GM19193 (cell line): Measurements from ENCODE around the gene CGB2.
"Not testable (repeated sequence)": the region's sequence is repeated elsewhere in the genome, so short reads cannot be mapped to it uniquely, and the experiment has no call there.

ENCODE experiments used
- POLR2A ChIP-seq: IDR thresholded peaks from 4 replicates; pipeline ENCODE4 v1.6.1; 2011; ENCODE audit not compliant: insufficient read depth, insufficient read length; ENCODE audit errors: extremely low read depth

The CGB2 gene

DNA sequence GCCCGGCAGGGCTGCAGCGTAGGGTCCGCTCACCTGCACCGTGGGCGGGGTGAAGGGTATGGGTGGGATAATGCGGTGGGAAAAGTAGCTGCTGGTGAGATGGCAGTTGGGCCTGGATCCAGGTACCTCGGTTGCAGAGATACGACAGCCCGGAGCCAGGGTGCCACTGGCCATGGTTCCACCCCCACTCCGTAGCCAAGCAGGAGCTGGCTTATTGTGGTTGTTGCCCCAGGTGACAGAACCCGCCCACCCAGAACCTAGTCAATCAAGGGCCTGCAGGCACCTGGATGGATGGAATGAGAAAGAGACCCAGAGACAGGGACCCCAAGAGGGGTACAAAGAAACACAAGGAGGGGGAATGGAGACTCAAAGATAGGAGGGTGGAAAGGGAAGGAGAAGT is 11.3 kb upstream of the CGB2 start:
- no peak for TF ChIP-seq POLR2A

DNA sequence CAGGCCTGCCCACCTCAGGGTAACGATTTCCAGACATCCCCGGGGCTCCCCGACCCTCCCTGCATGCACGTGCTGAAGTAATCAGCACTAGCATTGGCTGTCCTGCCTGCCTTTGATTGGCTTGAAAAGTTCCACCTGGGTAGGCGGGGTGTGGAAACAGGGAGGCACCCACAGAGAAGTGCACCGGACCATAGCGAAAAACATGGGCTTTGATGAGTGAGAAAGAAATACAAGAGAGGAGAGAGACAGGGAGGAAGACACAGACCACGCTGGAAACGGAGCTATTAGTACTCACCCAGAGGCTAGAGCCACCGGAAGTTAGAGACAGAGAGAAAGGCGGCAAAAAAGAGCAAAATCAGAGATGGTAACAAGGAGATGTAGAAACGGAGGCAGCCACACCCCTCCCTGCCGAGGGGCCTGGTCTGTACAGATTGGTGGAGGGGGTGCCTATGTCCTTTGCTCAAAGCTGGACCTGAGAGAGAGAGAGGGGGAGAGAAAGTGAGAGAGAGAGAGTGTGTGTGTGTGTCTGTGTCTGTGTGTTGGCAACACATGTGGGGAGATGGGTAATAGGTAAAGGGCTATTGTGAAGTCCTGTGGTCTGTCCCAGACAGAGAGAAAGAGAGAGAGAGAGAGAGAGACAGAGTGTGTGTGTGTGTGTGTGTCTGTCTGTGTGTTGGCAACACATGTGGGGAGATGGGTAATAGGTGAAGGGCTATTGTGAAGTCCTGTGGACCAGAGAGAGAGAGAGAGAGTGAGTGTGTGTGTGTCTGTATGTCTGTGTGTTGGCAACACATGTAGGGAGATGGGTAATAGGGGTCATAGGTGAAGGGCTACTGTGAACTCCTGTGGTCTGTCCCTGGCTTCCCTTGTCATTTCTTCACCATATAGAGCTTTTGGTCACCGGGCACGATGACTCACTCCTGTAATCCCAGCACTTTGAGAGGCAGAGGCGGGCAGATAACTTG is 10.5 kb upstream of the CGB2 start:
- no peak for TF ChIP-seq POLR2A

DNA sequence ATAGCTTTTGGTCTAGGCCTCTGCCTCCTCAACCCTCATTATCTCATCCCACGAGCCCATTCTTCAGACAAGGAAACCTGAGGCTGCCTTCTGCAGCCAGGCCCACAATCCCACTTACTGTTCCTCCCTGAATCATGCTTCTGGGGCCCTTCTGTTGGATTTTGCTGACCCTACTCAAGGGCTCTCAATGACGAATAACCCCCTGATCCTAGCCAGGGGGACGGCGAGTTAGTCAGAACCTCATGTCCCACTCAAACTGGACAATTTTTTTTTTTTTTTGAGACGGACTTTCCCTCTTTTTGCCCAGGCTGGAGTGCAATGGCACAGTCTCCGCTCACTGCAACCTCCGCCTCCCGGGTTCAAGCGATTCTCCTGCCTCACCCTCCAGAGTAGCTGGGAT is 9.6 kb upstream of the CGB2 start:
- no peak for TF ChIP-seq POLR2A

DNA sequence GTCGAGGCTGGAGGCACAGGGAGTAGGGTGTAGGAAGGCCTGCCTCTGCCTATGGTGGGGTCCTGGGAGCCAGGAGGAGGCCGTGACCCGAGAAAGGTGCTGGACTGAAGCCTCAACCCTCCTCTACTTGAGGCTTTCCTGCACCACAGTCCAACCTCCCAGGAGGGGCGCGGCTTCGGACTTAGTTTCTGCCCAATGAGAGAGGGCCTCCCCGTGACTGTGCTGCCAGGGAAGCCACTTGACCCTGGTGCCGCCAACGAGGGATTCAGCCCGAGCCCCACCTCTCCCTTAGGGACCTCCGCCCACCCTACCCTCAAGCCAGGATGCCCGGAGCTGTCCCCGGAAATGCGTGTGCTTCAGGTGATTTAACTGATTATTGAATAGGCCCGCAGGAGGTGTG is 7.5 kb upstream of the CGB2 start, which contains the start of gene CGB3:
CGB3 (minus strand) TSS at position 101 of the 400 bp plus-strand sequence. CDS start 362 bp downstream, outside the sequence.
- not testable (repeated sequence) for TF ChIP-seq POLR2A

DNA sequence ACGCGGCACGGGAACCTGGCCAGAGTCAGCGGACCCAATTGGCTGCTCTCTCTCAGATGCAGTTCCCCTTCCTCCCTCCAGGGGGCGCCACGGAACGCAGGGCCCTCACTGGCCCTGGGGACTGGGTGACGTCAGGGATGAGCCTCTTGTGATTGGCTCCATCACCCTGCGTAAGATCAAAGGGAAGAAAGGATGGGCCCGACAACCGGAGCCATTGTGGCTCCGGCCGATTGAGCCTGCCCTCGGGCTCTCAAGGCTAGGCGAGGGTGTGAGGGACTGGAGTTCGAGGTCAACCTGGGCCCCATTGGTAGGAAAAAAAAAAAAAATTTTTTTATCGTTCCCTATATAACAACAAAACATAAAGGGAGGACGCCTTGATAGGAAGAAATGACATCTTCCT is 5.1 kb downstream of the CGB2 start, which contains the start of gene CGB1:
CGB1 (minus strand) TSS at position 81 of the 400 bp plus-strand sequence. CDS start 184 bp downstream, outside the sequence.
- TF ChIP-seq POLR2A = not testable (repeated sequence)

DNA sequence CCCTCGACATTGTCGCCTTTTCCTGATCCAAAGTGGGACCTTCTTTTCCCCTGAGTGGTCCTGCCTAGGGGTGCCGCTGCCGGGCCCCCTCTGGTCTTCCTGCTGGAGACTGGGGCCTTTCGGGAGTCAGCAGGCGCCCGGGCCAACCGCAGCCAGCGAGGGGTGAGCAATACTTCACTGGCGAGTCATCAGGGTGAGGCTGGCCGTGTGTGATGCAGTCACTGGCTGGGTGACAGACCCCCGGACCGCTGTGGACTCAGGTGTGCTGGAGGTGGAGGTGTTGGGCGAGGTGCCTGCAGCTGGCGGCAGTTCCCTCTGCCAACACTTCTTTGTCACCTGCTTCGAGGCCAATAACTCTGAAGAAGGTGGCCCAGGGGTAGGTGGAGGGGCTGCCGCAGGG is 10.5 kb downstream of the CGB2 start:
- TF ChIP-seq POLR2A = no peak

DNA sequence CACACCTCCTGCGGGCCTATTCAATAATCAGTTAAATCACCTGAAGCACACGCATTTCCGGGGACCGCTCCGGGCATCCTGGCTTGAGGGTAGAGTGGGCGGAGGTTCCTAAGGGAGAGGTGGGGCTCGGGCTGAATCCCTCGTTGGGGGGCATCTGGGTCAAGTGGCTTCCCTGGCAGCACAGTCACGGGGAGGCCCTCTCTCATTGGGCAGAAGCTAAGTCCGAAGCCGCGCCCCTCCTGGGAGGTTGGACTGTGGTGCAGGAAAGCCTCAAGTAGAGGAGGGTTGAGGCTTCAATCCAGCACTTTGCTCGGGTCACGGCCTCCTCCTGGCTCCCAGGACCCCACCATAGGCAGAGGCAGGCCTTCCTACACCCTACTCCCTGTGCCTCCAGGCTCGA is 11.9 kb downstream of the CGB2 start, which contains the start of gene CGB5:
CGB5 (plus strand) TSS at position 301 of the 400 bp plus-strand sequence. CDS start 362 bp downstream, outside the sequence.
- TF ChIP-seq POLR2A = not testable (repeated sequence)

DNA sequence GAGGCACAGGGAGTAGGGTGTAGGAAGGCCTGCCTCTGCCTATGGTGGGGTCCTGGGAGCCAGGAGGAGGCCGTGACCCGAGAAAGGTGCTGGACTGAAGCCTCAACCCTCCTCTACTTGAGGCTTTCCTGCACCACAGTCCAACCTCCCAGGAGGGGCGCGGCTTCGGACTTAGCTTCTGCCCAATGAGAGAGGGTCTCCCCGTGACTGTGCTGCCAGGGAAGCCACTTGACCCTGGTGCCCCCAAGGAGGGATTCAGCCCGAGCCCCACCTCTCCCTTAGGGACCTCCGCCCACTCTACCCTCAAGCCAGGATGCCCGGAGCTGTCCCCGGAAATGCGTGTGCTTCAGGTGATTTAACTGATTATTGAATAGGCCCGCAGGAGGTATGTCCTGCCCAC is 17.3 kb downstream of the CGB2 start, which contains the start of gene CGB8:
CGB8 (minus strand) TSS at position 101 of the 400 bp plus-strand sequence. CDS start 372 bp downstream, outside the sequence.
- TF ChIP-seq POLR2A = not testable (repeated sequence)

DNA sequence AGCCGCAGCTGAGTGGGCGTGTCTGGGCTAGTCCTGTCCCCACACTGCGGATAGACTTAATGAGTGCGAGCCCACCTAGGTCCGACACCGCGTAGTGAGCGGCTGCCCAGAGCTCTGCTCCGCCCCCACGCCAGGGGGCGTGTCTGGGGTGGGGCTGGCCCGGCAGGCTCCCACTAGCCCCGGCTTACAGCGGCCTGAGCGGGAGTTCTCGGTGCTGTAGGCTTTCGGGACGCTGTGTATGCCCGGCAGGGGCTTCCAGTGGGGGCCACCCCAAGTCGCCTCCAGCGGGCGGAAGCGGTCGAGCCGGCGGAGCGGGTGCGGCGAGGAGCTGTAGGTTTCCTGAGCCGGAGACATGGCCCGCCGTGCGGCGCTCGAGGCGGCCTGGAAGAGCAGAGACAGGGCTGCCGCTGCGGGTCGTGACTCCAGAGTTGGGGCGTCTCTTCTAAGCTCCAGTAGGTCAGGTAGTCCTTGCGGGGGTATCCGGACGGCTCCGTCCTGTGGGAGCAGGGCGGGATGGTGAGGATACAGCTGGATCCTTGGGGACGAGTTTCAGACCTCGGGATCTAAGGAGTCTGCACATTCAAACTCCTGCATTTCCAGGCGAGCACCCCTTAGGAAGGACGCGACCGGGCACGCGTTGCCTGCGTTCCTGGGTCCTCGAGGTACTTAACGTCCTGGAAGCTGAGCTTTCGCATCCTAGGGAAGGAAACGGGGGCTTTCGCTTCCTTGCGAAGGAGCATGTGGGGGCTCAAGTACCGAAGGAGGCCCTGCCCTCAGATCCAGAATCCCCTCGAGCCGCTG is 24.6 kb downstream of the CGB2 start:
- TF ChIP-seq POLR2A = no peak

DNA sequence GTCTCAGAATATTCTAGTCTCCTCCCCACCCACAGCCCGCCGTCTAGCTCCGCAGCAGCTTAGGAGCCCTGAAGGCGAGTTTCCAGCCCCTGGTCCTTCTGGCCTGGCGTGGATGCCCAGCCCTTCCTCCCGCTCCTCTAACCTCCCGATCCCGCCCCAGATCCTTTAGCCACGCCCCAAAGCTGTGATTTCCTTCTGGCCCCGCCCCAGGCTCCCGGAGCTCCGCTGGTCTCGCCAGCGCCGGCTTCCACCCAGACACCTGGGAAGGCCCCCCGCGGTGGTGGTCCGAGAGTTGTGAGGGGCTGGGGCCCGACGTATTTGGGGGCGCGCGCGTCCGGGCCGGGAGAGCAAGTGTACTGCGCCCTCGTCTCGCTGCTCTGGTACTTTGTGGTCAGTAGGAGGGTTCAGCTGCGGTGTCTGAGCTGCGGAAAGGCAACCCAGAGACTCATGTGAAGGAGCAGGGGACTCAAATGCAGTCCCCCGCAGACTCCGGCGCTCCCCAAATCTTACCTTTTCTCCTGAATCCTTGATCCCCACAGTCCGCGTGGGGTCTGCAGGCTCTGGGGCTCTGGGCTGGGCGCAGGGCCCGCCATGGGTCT is 26.0 kb downstream of the CGB2 start, which contains the start of gene CGB7:
CGB7 (minus strand) TSS at position 114 of the 599 bp plus-strand sequence. CDS start 2,374 bp downstream, outside the sequence.
- no peak for TF ChIP-seq POLR2A

DNA sequence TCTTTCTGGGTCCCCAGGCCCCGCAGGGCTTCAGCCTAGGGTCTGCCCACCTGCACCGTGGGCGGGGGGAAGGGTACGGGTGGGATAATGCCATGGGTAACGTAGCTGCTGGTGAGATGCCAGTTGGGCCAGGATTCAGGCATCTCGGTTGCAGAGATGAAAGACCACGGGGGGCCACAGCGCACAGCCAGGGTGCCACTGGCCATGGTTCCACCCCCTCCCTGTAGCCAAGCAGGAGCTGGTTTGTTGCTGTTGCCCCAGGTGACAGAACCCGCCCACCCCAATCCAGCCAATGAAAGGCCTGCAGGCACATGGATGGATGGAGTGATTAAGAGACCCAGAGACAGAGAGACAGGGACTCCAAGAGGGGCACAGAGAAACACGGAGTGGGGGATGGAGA is 26.9 kb downstream of the CGB2 start:
- no peak for TF ChIP-seq POLR2A

DNA sequence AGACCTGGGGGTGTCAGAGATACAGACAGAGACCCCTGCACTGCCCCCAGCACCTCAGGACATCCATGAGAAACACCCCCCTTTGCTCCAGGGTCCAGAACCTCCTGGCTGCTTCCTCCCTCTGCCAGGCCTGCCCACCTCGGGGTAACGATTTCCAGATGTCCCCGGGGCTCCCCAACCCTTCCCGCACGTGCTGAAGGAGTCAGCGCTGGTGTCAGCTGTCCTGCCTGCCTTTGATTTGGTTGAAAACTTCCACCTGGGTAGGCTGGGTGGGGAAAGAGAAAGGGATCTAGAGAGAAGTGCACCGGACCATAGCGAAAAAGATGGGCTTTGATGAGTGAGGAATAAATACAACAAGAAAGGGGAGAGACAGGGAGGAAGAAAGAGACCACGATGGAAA is 27.4 kb downstream of the CGB2 start:
- TF ChIP-seq POLR2A = no peak

DNA sequence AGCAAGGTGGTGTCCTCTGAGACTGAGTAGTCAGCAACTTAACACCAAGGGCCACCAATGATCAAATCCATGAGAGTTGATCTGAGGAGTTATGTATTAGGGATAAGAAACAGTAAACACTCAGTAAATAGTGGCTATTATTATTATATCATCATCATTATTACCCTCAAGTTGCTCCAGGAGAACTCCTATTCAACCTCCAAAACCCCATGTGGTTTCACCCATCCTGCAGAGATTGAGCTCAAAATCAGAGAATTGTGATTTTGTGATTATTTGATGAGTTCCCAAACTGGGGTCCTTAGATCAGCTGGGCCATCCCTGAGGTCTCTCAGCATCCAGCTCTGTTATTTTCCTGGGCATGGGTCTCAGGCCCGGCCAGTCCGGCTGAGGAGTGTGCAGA is 29.3 kb downstream of the CGB2 start:
- TF ChIP-seq POLR2A = no peak

DNA sequence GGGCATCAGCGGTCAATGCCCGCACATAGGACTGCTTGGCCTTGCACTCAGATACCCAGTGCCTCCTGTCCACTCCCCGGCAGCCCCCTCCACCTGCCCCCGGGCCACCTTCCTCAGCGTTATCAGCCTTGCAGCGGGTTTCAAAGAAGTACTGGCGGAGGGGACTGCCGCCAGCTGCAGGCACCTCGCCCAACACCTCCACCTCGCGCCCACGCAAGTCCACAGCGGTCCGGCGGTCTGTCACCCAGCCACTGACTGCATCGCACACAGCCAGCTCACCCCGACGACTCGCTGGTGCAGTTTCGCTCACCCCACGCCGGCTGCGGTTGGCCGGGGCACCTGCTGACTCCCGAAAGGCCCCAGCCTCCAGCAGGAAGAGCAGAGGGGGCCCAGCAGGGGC is 29.8 kb downstream of the CGB2 start:
- TF ChIP-seq POLR2A = no peak

DNA sequence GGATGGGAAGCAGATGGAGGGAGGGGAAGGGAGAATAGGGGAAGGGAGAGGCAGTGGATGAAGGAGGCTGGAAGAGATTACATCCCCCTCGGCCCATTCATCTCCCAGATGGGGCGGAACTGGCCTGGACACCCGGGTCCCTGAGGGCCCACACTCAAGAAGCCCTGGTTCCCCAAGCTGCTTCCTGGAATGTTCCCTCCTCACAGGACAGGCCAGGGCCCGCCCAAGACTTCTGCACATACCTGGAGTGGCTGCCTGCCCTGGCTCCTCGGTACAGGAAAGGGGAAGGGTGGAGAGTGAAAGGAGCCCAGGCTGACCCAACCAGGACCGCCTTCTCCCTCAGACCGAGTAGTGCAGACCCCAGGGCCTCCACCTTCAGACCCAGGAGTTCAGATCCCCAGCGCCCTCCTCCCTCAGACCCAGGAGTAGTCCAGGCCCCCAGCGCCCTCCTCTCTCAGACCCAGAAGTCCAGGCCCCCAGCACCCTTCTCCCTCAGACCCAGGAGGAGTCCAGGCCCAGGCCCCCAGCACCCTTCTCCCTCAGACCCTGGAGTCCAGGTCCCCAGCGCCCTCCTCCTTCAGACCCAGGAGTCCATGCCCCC is 32.4 kb downstream of the CGB2 start:
- no peak for TF ChIP-seq POLR2A
